HK-2 (cell line): ENCODE measurements around the gene SUSD2.
"Not testable (repeated sequence)": the region's sequence is repeated elsewhere in the genome, so short reads cannot be mapped to it uniquely, and the experiment has no call there.

Experiments used
- DNase-seq: peaks from one replicate; pipeline ENCODE4 v3.0.0-alpha.2; 2018; ENCODE audit not compliant: unreplicated experiment

SUSD2 gene

GRCh38 chr22:24177045-24177444 lies 4.2 kb upstream of the SUSD2 start:
- no peak for DNase-seq

GRCh38 chr22:24177456-24177855 lies 3.8 kb upstream of the SUSD2 start:
- DNase-seq: no peak

DNA sequence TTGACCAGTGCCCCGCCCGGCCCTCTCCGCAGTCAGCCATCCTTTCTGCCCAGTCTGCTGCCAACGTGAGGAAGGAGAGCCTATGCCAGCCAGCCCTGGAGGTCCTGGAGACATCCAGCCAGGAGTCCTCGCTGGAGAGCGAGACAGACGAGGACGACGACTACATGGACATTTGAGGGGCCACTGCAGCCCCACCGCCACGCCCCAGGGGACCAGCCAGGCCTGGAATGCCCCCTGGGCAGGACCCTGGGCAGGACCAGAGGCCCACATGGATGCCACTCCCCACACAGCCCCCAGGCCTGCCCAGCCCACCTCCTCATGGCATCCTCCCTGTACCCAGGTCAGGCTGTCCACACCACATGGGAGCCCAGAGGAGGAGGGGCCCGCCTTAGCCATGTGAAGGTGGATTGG lies 3.3 kb upstream of the SUSD2 start:
- no peak for DNase-seq

DNA sequence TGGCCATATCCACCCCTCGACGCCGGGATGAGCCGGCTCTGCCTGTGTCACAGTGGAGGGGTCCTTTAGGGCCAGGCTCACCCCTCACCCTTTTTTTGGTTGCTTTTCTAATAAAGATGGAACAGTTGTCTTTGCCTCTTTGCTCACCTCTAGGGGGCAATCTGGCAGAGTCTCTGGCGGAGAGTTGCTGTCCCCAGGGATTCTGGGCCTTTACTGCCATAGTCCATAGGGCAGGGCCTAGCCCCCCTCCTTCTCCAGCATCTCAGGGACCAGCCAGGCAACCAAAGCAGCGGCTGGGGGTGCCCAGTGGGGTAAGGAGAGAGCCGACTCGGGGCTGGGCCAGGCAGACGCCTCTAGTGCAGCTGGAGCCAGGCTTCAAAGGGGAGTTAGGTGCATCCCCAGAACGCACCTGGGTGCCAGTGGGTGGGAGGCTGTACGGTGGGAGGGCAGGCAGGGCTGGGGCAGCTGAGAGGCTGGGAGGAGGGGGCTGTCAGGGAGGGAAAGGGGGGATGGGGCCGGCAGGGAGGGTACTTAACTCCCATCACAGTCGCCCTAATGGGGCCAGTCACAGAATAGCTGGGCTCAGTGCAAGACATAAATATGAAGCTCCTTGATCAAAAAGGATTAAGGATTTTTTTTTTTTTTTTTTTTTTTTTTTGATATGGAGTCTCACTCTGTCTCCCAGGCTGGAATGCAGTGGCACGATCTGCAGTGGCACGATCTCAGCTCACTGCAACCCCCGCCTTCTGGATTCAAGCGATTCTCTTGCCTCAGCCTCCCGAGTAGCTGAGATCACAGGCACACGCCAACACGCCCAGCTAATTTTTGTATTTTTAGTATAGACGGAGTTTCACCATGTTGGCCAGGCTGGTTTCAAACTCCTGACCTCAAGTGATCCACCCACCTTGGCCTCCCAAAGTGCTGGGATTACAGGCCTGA lies 2.5 kb upstream of the SUSD2 start:
- no peak for DNase-seq

DNA sequence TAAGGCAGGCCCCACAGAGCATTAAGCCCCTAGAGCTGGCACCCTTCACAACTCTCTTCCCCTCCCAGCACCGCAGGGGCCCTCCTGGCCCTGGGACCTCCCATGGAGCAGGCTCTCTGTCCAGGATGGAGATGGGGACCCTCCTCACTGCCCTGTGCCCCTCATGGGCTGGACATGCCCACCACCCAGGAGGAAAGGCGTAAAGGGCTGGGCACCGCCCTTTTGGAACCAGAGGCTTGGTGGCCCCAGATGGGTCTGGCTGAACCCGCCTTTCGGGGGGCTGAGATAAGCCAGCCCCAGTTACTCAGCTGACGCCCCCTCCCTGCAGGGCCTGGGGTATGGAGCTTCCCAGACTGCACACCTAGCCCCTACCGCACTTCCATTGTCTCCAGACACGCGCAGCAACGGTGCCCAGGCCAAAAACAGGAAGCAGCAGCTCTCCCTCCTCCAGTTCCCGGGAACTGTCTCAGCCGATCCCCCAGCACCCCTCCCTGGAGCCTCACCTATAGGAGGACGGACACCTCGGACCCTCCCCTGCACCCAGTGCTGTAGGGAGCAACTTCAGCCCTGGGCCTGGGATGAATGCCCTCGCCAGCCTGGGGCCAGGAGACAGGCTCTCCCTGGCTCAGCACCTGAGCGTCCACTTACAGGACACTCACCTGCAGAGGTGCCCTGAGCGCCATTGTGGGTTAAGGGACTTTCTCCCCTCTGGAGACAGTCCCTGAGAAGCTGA lies 1.6 kb upstream of the SUSD2 start:
- no peak for DNase-seq

DNA sequence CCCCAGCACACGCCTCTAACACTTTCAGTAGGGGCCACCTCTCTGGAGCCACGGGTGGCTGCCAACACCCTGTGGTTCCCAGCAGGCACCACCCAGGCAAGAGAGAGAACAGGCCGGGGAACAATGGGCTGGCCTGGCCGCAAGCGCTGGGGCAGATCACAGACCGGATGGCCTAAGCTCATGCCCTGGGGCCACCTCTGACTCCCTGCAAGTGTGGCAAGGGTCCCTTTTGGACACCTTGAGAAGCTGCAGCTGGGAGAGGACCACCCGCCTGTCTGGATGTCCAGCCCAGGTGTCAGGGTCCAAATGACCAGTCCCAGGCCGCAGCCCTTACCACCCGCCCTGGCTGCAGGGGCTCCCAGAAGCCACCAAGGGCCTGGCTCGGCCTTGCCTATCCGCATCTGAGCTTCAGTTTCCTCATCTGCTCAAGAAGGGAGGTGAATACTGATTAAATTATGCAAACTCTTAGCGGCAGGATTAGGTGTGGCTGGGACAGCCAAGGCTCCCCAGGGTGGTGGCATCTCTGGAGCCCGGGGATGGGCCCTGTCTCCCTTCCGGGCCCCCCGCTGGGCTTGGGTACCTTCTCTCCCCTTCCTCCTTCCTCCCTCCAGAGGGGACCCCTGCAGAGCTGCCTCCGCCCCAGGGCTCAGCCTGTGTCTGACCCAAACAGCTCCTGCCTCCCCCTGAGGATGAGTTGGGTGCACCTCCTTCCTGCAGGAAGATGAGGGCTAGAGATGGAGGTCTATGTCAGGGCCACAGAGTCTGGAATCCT lies 785 bp upstream of the SUSD2 start:
- no peak for DNase-seq

- DNase-seq: no peak
Observed at GRCh38 chr22:24181996-24182899, 961 bp downstream of the SUSD2 start.

DNA sequence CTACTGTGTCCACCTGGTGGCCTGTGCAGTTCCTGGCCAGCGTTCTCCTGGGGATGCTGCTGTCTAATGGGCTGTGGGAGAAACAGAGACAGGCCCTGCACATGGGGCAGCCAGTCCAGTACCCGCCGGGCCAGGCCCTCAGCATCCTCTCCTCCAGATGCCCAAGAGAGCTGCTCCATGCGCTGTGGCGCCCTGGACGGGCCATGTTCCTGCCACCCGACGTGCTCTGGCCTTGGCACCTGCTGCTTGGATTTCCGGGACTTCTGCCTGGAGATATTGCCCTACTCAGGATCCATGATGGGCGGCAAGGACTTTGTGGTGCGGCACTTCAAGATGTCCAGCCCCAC lies 1.6 kb downstream of the SUSD2 start:
- DNase-seq: not testable (repeated sequence)

- DNase-seq: no peak
Observed at GRCh38 chr22:24183321-24184031, 2.2 kb downstream of the SUSD2 start.

GRCh38 chr22:24184057-24184798 lies 2.9 kb downstream of the SUSD2 start:
- no peak for DNase-seq

DNA sequence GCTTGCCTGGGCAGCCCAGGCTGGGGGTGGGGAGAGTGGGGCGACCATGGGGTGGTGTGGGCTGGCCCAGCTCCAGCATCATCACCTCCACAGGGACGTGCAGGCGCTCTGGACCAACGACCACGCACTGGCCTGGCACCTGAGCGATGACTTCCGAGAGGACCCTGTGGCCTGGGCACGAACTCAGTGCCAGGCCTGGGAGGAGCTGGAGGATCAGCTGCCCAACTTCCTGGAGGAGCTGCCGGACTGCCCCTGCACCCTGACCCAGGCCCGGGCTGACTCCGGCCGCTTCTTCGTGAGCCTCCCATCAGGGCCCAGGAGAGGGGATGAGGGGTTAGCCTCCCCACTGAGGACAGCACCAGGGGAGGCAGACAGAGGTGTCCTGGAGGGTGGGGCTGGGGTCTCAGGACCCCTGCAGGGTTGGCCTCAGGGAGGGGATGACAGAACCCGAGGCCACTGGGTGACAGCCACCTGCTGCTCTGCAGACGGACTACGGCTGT lies 3.8 kb downstream of the SUSD2 start:
- DNase-seq: no peak

DNA sequence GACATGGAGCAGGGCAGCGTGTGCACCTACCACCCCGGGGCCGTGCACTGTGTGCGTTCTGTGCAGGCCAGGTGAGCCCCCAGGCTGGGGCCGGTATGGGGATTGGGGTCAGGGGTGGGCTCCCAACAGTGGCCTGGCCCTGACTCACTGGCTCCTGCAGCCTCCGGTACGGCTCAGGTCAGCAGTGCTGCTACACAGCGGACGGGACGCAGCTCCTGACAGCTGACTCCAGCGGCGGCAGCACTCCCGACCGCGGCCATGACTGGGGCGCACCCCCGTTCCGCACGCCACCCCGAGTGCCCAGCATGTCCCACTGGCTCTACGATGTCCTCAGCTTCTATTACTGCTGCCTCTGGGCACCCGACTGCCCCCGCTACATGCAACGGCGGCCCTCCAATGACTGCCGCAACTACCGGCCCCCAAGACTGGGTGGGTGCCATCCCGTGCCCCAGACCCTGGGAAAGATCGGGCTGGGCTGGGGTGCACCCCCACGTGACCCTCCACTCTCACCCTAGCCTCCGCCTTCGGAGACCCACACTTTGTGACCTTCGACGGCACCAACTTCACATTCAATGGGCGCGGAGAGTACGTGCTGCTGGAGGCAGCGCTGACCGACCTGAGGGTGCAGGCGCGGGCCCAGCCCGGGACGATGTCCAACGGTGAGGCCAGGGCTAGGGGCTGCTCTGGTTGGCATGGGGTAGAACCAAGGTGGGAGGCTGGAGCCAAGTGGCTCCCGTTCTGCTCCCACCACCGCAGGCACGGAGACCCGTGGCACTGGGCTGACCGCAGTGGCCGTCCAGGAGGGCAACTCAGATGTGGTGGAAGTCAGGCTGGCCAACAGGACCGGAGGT lies 4.4 kb downstream of the SUSD2 start:
- DNase-seq: no peak

GRCh38 chr22:24186352-24186740 lies 5.1 kb downstream of the SUSD2 start:
- no peak for DNase-seq

DNA sequence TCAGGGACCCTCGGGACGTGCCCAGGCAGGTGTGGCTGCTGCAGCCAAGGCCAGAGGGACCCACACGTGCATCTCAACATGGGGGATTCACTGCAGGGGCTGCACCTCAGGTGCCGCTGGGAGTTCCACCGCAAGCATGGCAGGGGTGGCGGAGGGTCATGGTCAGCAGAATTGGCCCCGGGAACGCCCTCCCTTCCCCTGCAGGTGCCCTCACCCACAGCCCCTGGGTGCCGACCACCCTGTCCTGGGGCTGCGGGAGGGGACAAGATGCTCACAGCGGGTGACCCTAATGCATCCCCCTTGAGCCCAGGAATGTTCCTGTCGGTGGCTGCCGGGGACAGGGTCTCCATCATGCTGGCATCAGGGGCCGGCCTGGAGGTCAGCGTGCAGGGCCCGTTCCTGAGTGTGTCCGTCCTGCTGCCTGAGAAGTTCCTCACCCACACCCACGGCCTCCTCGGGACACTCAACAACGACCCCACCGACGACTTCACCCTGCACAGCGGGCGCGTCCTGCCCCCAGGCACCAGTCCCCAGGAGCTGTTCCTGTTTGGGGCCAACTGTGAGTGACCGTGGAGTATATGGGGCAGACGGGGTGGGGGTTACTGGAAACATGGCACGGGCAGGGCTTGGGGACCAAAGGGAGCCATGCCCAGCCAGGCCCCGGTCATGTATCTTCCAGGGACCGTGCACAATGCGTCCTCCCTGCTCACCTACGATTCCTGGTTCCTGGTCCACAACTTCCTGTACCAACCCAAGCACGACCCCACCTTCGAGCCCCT lies 5.8 kb downstream of the SUSD2 start:
- DNase-seq: no peak

- no peak for DNase-seq
Observed at GRCh38 chr22:24187731-24188644, 6.7 kb downstream of the SUSD2 start.

GRCh38 chr22:24188705-24189248 lies 7.5 kb downstream of the SUSD2 start:
- no peak for DNase-seq
